ENCODE results near the gene ITPA. TPM values are rescaled to one million over a fixed set of nuclear protein-coding genes. Genes with fewer than 3 reads are reported as not detected.

ITPA gene
- total RNA-seq, 1 experiment from 2014 or later = 104 TPM

DNA sequence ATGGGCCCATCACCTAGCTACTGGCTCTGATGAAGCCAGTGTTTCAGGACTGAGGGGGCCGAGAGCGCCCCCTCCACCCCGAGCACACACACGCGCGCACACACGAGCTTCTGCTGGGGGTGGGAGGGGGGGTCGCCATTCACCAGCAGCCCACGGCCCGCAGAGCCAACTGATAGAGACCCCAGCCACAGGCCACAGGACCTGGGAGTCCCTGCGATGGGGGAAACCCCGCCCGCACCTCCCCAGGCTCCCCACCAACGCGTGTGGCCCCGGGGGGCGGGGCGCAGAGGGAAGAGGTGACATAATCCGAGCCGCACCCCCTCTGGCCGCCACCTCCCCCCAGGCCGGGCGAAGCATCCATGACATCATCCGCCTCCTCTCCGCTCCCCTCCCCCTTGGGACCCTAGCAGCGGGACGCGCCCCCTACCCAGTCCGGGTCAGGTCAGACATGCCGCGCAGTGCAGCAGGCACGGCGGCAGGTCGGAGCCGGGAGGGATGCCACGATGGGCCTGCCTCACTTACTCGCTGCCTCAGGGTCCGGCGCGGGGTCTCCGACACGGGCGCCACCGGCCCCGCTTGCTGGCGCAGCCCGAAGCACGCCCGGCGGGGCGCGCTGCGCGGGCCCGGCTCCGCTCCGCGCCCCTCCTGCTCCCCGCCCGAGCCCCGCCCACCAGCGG, 36.2 kb upstream of the ITPA start, which contains the start of gene LZTS3 (continued):
- TF ChIP-seq ZNF232 (CRISPR knock-in tag; IDR thresholded peaks at IDR 0.05) (no peak), TP53 (CRISPR knock-in tag; IDR thresholded peaks at IDR 0.05) (no peak), SOX15 (CRISPR knock-in tag; IDR thresholded peaks at IDR 0.05) (no peak), ETV6 (CRISPR knock-in tag; IDR thresholded peaks at IDR 0.05) (no peak), ZNF317 (CRISPR knock-in tag; IDR thresholded peaks at IDR 0.05; ENCODE audit: borderline replicate concordance, low read depth) (no peak), TEAD1 (CRISPR knock-in tag; IDR thresholded peaks at IDR 0.05) (no peak), ZNF416 (CRISPR knock-in tag; IDR thresholded peaks at IDR 0.05) (no peak), USF1 (CRISPR knock-in tag; IDR thresholded peaks at IDR 0.05) (no peak), TCF7 (CRISPR knock-in tag; IDR thresholded peaks at IDR 0.05; ENCODE audit: low read depth) (no peak), PRDM15 (CRISPR knock-in tag; IDR thresholded peaks at IDR 0.05) (no peak), MLX (CRISPR knock-in tag; IDR thresholded peaks at IDR 0.05) (no peak), ZNF281 (CRISPR knock-in tag; IDR thresholded peaks at IDR 0.05) (no peak), CREB1 (CRISPR knock-in tag; IDR thresholded peaks at IDR 0.05) (no peak), FOXP4 (CRISPR knock-in tag; IDR thresholded peaks at IDR 0.05) (no peak), ZNF512 (CRISPR knock-in tag; IDR thresholded peaks at IDR 0.05; ENCODE audit: borderline replicate concordance) (no peak), ZNF263 (CRISPR knock-in tag; IDR thresholded peaks at IDR 0.05; ENCODE audit: low read depth) (no peak), RORB (CRISPR knock-in tag; IDR thresholded peaks at IDR 0.05) (no peak), ESRRA (CRISPR knock-in tag; IDR thresholded peaks at IDR 0.05; ENCODE audit: borderline replicate concordance) (no peak), SP1 (CRISPR knock-in tag; conservative IDR thresholded peaks at IDR 0.05) (no peak), FOXP1 (CRISPR knock-in tag; IDR thresholded peaks at IDR 0.05; ENCODE audit: borderline replicate concordance) (peak; percentile 64), ZNF423 (CRISPR knock-in tag; IDR thresholded peaks at IDR 0.05) (0 out of 2 replicates have a peak, but pooled peaks have one; percentile 14), HMGA2 (CRISPR knock-in tag; IDR thresholded peaks at IDR 0.05) (no peak)
- TF ChIP-seq, protein P1, sequence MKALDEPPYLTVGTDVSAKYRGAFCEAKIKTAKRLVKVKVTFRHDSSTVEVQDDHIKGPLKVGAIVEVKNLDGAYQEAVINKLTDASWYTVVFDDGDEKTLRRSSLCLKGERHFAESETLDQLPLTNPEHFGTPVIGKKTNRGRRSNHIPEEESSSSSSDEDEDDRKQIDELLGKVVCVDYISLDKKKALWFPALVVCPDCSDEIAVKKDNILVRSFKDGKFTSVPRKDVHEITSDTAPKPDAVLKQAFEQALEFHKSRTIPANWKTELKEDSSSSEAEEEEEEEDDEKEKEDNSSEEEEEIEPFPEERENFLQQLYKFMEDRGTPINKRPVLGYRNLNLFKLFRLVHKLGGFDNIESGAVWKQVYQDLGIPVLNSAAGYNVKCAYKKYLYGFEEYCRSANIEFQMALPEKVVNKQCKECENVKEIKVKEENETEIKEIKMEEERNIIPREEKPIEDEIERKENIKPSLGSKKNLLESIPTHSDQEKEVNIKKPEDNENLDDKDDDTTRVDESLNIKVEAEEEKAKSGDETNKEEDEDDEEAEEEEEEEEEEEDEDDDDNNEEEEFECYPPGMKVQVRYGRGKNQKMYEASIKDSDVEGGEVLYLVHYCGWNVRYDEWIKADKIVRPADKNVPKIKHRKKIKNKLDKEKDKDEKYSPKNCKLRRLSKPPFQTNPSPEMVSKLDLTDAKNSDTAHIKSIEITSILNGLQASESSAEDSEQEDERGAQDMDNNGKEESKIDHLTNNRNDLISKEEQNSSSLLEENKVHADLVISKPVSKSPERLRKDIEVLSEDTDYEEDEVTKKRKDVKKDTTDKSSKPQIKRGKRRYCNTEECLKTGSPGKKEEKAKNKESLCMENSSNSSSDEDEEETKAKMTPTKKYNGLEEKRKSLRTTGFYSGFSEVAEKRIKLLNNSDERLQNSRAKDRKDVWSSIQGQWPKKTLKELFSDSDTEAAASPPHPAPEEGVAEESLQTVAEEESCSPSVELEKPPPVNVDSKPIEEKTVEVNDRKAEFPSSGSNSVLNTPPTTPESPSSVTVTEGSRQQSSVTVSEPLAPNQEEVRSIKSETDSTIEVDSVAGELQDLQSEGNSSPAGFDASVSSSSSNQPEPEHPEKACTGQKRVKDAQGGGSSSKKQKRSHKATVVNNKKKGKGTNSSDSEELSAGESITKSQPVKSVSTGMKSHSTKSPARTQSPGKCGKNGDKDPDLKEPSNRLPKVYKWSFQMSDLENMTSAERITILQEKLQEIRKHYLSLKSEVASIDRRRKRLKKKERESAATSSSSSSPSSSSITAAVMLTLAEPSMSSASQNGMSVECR (CRISPR knock-in tag; IDR thresholded peaks at IDR 0.05; ENCODE audit: borderline replicate concordance) = no peak
